H9 (cell line): ENCODE results near the gene C10orf105. TPM values are rescaled to one million over a fixed set of nuclear protein-coding genes. Genes with fewer than 3 reads are reported as not detected.

Experiments
- DNase-seq: peaks from one replicate; pipeline ENCODE4 v3.0.0-alpha.2; 2017
- H2AFZ ChIP-seq: one replicate; pipeline ENCODE4 v1.6.1; 2013; ENCODE audit warnings: mild to moderate bottlenecking, low read length, control low read depth, moderate library complexity
- H2AK5ac ChIP-seq: 2 replicates; pipeline ENCODE4 v1.6.1; 2013; ENCODE audit warnings: low read length, control low read depth, mixed read lengths; ENCODE audit not compliant: insufficient read length
- H2BK120ac ChIP-seq: one replicate; pipeline ENCODE4 v1.6.1; 2013; ENCODE audit warnings: low read depth, mild to moderate bottlenecking, low read length, control low read depth, inconsistent platforms; ENCODE audit not compliant: poor library complexity, severe bottlenecking
- H2BK12ac ChIP-seq: 2 replicates; pipeline ENCODE4 v1.6.1; 2013; ENCODE audit warnings: low read length, control low read depth, mixed read lengths, low read depth; ENCODE audit not compliant: insufficient read length
- H2BK15ac ChIP-seq: 2 replicates; pipeline ENCODE4 v1.6.1; 2013; ENCODE audit warnings: low read depth, low read length, control low read depth
- H2BK20ac ChIP-seq: one replicate; pipeline ENCODE4 v1.6.1; 2013; ENCODE audit warnings: low read depth, mild to moderate bottlenecking, low read length, control low read depth, inconsistent platforms; ENCODE audit not compliant: poor library complexity, severe bottlenecking
- H2BK5ac ChIP-seq: 2 replicates; pipeline ENCODE4 v1.6.1; 2013; ENCODE audit warnings: low read length, control low read depth, mixed read lengths; ENCODE audit not compliant: insufficient read length
- H3K14ac ChIP-seq: 2 replicates; pipeline ENCODE4 v1.6.1; 2013; ENCODE audit warnings: low read length, control low read depth; ENCODE audit not compliant: insufficient read depth
- H3K18ac ChIP-seq: 2 replicates; pipeline ENCODE4 v1.6.1; 2013; ENCODE audit warnings: low read depth, mild to moderate bottlenecking, mixed read lengths, low read length, control low read depth; ENCODE audit not compliant: insufficient read length
- H3K23ac ChIP-seq: 2 replicates; pipeline ENCODE4 v1.6.1; 2013; ENCODE audit warnings: low read length, control low read depth, mixed read lengths, low read depth; ENCODE audit not compliant: insufficient read length
- H3K23me2 ChIP-seq: 2 replicates; pipeline ENCODE4 v1.6.1; 2013; ENCODE audit warnings: low read depth, mild to moderate bottlenecking, mixed read lengths, low read length, control low read depth; ENCODE audit not compliant: insufficient read length, poor library complexity, severe bottlenecking
- H3K27ac ChIP-seq: 2 replicates; pipeline ENCODE4 v1.5.1; 2013; ENCODE audit warnings: low read length, control low read depth, mixed read lengths, low read depth; ENCODE audit not compliant: insufficient read length
- H3K27me3 ChIP-seq: 2 replicates; pipeline ENCODE4 v1.6.1; 2013; ENCODE audit warnings: low read length, control low read depth, inconsistent platforms; ENCODE audit not compliant: insufficient read depth
- H3K4ac ChIP-seq: 2 replicates; pipeline ENCODE4 v1.6.1; 2013; ENCODE audit warnings: low read depth, mild to moderate bottlenecking, control low read depth, inconsistent platforms, low read length, moderate library complexity
- H3K4me1 ChIP-seq: 2 replicates; pipeline ENCODE4 v1.6.1; 2013; ENCODE audit warnings: low read length, control low read depth, inconsistent platforms; ENCODE audit not compliant: insufficient read depth
- H3K4me2 ChIP-seq: 2 replicates; pipeline ENCODE4 v1.6.1; 2013; ENCODE audit warnings: low read length, control low read depth, mixed read lengths; ENCODE audit not compliant: insufficient read length, insufficient read depth
- H3K56ac ChIP-seq: 2 replicates; pipeline ENCODE4 v1.6.1; 2013; ENCODE audit warnings: low read depth, mild to moderate bottlenecking, mixed read lengths, low read length, control low read depth; ENCODE audit not compliant: insufficient read length
- H3K79me1 ChIP-seq: 2 replicates; pipeline ENCODE4 v1.6.1; 2013; ENCODE audit warnings: low read depth, mild to moderate bottlenecking, moderate library complexity, low read length, control low read depth, inconsistent platforms; ENCODE audit not compliant: insufficient read depth, poor library complexity, severe bottlenecking
- H3K79me2 ChIP-seq: 2 replicates; pipeline ENCODE4 v1.6.1; 2013; ENCODE audit warnings: low read length, control low read depth, inconsistent platforms; ENCODE audit not compliant: insufficient read depth
- H3K9ac ChIP-seq: 2 replicates; pipeline ENCODE4 v1.6.1; 2013; ENCODE audit warnings: low read length, control low read depth, mixed read lengths; ENCODE audit not compliant: insufficient read length; ENCODE audit errors: extremely low read depth
- H3K9me3 ChIP-seq: one replicate; pipeline ENCODE4 v1.6.1; 2013; ENCODE audit warnings: low read depth, low read length, inconsistent platforms; ENCODE audit not compliant: control insufficient read depth
- H3T11ph ChIP-seq: one replicate; pipeline ENCODE4 v1.6.1; 2013; ENCODE audit warnings: mild to moderate bottlenecking, low read length, control low read depth, inconsistent platforms
- H4K20me1 ChIP-seq: one replicate; pipeline ENCODE4 v1.6.1; 2013; ENCODE audit not compliant: control insufficient read depth, insufficient read length, insufficient read depth
- H4K5ac ChIP-seq: 2 replicates; pipeline ENCODE4 v1.6.1; 2013; ENCODE audit warnings: low read depth, mild to moderate bottlenecking, mixed read lengths, low read length, control low read depth; ENCODE audit not compliant: insufficient read length
- H4K8ac ChIP-seq: replicated peaks from 2 replicates; pipeline ENCODE4 v1.6.1; 2013; ENCODE audit warnings: low read length, control low read depth, mixed read lengths, low read depth; ENCODE audit not compliant: insufficient read length
- H4K91ac ChIP-seq: 2 replicates; pipeline ENCODE4 v1.6.1; 2013; ENCODE audit warnings: low read depth, mild to moderate bottlenecking, moderate library complexity, mixed read lengths, low read length, control low read depth; ENCODE audit not compliant: insufficient read length
- H3K27ac Mint-ChIP-seq, 3 experiments: 2 replicates in 2 of 3; 3 replicates in 1 of 3; pipeline ENCODE4 v1.8.0; 2020 to 2021; ENCODE audit warnings: mixed read lengths in 3 of 3, mild to moderate bottlenecking in 1 of 3, moderate library complexity in 1 of 3
- H3K27me3 Mint-ChIP-seq: 2 replicates; pipeline ENCODE4 v1.8.0; 2021; ENCODE audit warnings: low read depth, mild to moderate bottlenecking, moderate library complexity, mixed read lengths
- H3K36me3 Mint-ChIP-seq, 3 experiments: 2 replicates in 2 of 3; 3 replicates in 1 of 3; pipeline ENCODE4 v1.8.0; 2020 to 2021; ENCODE audit warnings: low read depth in 3 of 3, mixed read lengths in 3 of 3; ENCODE audit not compliant: insufficient read depth in 1 of 3
- H3K4me1 Mint-ChIP-seq, 2 experiments: 2 replicates each; pipeline ENCODE4 v1.8.0; 2020; ENCODE audit warnings: mixed read lengths in 2 of 2
- H3K4me3 Mint-ChIP-seq, 2 experiments: 2 replicates in 1 of 2; 3 replicates in 1 of 2; pipeline ENCODE4 v1.8.0; 2020 to 2021; ENCODE audit warnings: mild to moderate bottlenecking in 2 of 2, mixed read lengths in 2 of 2, moderate library complexity in 1 of 2
- H3K9me3 Mint-ChIP-seq, 2 experiments: 2 replicates in 1 of 2; 3 replicates in 1 of 2; pipeline ENCODE4 v1.8.0; 2020; ENCODE audit warnings: mild to moderate bottlenecking in 2 of 2, mixed read lengths in 2 of 2, moderate library complexity in 1 of 2
- WGBS: extraction: QIAGEN DNeasy Blood & Tissue Kit; methylation state at CpG from one replicate; pipeline ENCODE4 v1.1.7; 2013; ENCODE audit warnings: missing lambda C conversion rate, low lambda C conversion rate, mixed read lengths; ENCODE audit not compliant: insufficient read length; ENCODE audit errors: extremely low coverage; 5-methylcytosine and 5-hydroxymethylcytosine counted together
- total RNA-seq: library from RNA; stranded (reverse); gene quantifications from 2 replicates; pipeline ENCODE4 v1.2.1, GENCODE V29; 2021
- TF ChIP-seq, protein P1 (sequence below): fragments of 200-600 bp; sonication (generic); conservative IDR thresholded peaks from 3 replicates; pipeline ENCODE4 v1.8.0; 2021; ENCODE audit warnings: antibody characterized with exemption, mild to moderate bottlenecking

Gene C10orf105
- total RNA-seq, 1 experiment from 2014 or later, result 0.26 TPM

DNA sequence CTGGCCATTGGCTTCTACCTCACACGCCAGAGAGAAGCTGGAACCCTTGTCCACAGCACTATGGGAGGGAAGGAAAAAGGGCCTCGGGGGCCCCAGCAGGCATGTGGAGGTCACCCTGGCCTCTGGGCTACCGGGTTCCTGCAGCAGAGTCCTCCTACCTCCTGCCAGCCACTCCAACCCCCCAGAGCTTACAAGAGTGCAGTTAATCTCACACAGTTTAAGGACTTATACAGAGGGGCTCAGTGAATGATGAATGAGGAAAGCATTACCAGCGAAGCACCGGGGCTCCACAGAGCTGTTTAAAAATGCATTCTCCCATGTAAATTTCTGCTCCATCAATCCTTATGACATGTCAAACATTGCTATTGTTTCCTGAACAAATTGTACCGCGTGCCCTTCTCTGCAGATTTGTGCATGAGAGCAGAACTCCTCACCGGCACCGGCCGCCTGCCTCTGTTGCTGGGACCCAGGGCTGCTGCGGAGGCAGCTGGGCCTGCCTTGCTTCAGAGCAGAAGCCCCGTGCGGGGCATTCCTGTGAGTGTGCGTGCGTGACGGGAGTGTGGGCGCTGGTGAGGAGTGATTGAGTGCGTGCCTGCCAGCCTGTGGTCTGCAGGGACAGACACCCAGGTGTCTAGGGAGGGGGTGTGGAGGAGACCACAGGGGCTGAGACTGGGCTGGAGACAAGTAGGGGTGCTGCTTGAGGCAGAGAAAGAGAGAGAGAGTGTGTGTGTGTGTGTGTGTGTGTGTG is 52.8 kb downstream of the C10orf105 start:
- no peak overlapping the region for H3K9ac ChIP-seq
- Mint-ChIP-seq H3K36me3 (no peaks in the 10 kb centered on the region), H3K4me1 (peaks cover 23 to 47% of the 10 kb centered on the region in 2 experiments), H3K27ac (no peak overlapping the region), H3K4me3 (no peak overlapping the region), H3K27me3 (peaks cover 14% of the 10 kb centered on the region), H3K9me3 (no peaks in the 10 kb centered on the region)
- no peak overlapping the region for H4K5ac ChIP-seq
- H2BK20ac ChIP-seq, result no peak overlapping the region
- no peak overlapping the region for H4K8ac ChIP-seq
- H2AK5ac ChIP-seq, result no peak overlapping the region
- no peak for DNase-seq
- no peak overlapping the region for H4K91ac ChIP-seq
- no peak overlapping the region for H2BK12ac ChIP-seq
- H3K23me2 ChIP-seq, result no peaks in the 10 kb centered on the region
- no peak overlapping the region for H3K18ac ChIP-seq
- no peaks in the 10 kb centered on the region for H3K79me1 ChIP-seq
- no peak overlapping the region for H3K4me2 ChIP-seq
- no peak overlapping the region for H2BK15ac ChIP-seq
- TF ChIP-seq, protein P1, sequence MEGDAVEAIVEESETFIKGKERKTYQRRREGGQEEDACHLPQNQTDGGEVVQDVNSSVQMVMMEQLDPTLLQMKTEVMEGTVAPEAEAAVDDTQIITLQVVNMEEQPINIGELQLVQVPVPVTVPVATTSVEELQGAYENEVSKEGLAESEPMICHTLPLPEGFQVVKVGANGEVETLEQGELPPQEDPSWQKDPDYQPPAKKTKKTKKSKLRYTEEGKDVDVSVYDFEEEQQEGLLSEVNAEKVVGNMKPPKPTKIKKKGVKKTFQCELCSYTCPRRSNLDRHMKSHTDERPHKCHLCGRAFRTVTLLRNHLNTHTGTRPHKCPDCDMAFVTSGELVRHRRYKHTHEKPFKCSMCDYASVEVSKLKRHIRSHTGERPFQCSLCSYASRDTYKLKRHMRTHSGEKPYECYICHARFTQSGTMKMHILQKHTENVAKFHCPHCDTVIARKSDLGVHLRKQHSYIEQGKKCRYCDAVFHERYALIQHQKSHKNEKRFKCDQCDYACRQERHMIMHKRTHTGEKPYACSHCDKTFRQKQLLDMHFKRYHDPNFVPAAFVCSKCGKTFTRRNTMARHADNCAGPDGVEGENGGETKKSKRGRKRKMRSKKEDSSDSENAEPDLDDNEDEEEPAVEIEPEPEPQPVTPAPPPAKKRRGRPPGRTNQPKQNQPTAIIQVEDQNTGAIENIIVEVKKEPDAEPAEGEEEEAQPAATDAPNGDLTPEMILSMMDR, result no peak
- no peak overlapping the region for H2AFZ ChIP-seq
- H3K27ac ChIP-seq, result no peak overlapping the region
- no CpG with 5 or more reads among the region's 18 CpGs for WGBS
- H3K23ac ChIP-seq, result no peak overlapping the region
- H3K14ac ChIP-seq, result no peak overlapping the region
- no peaks in the 10 kb centered on the region for H4K20me1 ChIP-seq
- H3K56ac ChIP-seq, result no peak overlapping the region
- no peaks in the 10 kb centered on the region for H3K9me3 ChIP-seq
- H2BK5ac ChIP-seq, result no peak overlapping the region
- H3T11ph ChIP-seq, result no peak overlapping the region
- no peaks in the 10 kb centered on the region for H3K4me1 ChIP-seq
- no peaks in the 10 kb centered on the region for H3K79me2 ChIP-seq
- H3K27me3 ChIP-seq, result no peaks in the 10 kb centered on the region
- no peak overlapping the region for H3K4ac ChIP-seq
- H2BK120ac ChIP-seq, result no peak overlapping the region
